H1 (cell line): ENCODE data around the gene RNU6-7. TPM values are rescaled to one million over a fixed set of nuclear protein-coding genes. Genes with fewer than 3 reads are reported as not detected.
A peak's percentile ranks its signal among the peaks of the same experiment; 100 is the strongest.

Source experiments
- CHD1 ChIP-seq: IDR thresholded peaks from 2 replicates; pipeline ENCODE4 v1.6.1; 2012; ENCODE audit warnings: low read depth, low read length, improper control_type of control experiment
- CREB1 ChIP-seq: IDR thresholded peaks from 2 replicates; pipeline ENCODE4 v1.6.1; 2012; ENCODE audit warnings: inconsistent platforms
- POLR2AphosphoS5 ChIP-seq: IDR thresholded peaks from 2 replicates; pipeline ENCODE4 v1.6.1; 2011; ENCODE audit warnings: low read depth, low read length
- SIRT6 ChIP-seq: IDR thresholded peaks from one replicate; pipeline ENCODE4 v1.7.1; 2012; ENCODE audit warnings: low read length, inconsistent platforms
- TBP ChIP-seq: IDR thresholded peaks from 2 replicates; pipeline ENCODE4 v1.6.1; 2011; ENCODE audit warnings: low read depth, low read length, improper control_type of control experiment
- polyA plus RNA-seq, 7 experiments: library from polyadenylated mRNA; depleted of rRNA in 3 of 7; stranded (reverse) in 5 of 7; unstranded in 2 of 7; fragments of >200 nt in 5 of 7; fragments of 200-250 nt in 2 of 7; gene quantifications; 1 replicate in 5 of 7; 2 replicates in 1 of 7; 4 replicates in 1 of 7; pipeline versions ENCODE4 v1.2.1 to v1.2.3, GENCODE V29; 2011 to 2013; ENCODE audit warnings: missing spikeins in 2 of 7, mixed read lengths in 2 of 7
- total RNA-seq: library from RNA; stranded (reverse); fragmentation: NEBNext Ultra II Directional; extraction: Animal tissue kit (Norgen Biotek cat#: 25700); gene quantifications from 2 replicates; pipeline ENCODE4 v1.2.1, GENCODE V29; 2021

RNU6-7 gene
- total and polyA plus RNA-seq, 2 of the 8 experiments (the other 6 are each of a cell fraction or from before 2014, with no cell fraction given): not detected

GRCh38 chr14:32202998-32203882, 1.4 kb downstream of the RNU6-7 start, which contains the start of gene RNU6-8 (continued):
- TF ChIP-seq CREB1 (no peak), TBP (peak; percentile 97), CHD1 (no peak), SIRT6 (no peak), POLR2AphosphoS5 (no peak)
- TF ChIP-seq, all 59 proteins: peak for 8
